ENCODE results near the gene TET3. TPM values are rescaled to one million over a fixed set of nuclear protein-coding genes. Genes with fewer than 3 reads are reported as not detected.

Gene TET3
- total and polyA plus RNA-seq, 7 donors: 1.8 to 9.6 (median 3.3) TPM

DNA sequence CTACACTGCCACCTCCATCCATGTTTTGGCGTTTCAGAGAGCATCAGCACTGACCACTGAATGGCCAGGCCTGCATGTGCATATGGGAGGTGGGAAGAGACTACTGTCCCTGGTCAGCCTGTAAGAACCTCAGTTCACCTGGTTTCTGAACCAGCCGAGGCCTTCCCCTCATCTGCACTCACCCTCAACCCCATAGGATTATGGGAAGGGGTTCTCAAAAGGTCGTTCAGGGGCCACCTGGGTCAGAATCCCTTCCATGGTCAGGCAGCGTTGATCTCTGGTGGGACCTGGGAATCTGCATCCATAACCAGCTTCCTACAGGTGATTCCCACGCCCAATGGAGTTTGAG is 36.7 kb downstream of the TET3 start:
- Histone ChIP-seq H3K36me3 (no peaks in the 10 kb centered on the region), H3K27ac (no peak overlapping the region), H3K27me3 (no peaks in the 10 kb centered on the region), H3K9me3 (no peaks in the 10 kb centered on the region), H3K4me3 (no peak overlapping the region), H3K4me1 (no peaks in the 10 kb centered on the region)
- no peak for DNase-seq
- intact Hi-C loops (cut with DNase I): no loop called here
- WGBS, 2 donors: 81 to 84% methylated on average over 5 of the region's 5 CpGs
- TF ChIP-seq EP300 (IDR thresholded peaks at IDR 0.05) (no peak), POLR2A (IDR thresholded peaks at IDR 0.05) (no peak)

DNA sequence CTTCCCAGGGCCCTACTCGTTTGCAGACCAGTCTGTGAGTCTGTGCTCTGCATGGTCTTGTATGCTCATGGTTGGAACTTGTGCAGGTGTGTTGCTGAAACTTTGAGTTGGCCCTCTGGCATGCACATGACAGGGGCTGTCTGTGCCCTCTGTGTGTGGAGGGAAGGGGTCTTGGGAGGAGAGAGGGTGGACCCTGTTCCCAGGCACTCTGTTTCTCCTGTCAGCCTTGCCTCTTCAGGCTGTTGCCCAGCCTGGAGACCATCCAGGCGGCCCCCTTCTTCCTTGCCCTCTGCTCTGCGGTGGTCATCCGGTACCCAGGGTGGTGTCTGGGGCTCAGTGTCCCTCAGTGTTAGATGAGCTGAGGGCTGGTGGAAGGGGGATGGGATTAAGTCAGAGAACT is 39.5 kb downstream of the TET3 start:
- Histone ChIP-seq H3K36me3 (no peaks in the 10 kb centered on the region), H3K27me3 (no peaks in the 10 kb centered on the region), H3K4me1 (no peaks in the 10 kb centered on the region), H3K9me3 (no peaks in the 10 kb centered on the region), H3K4me3 (no peak overlapping the region), H3K27ac (no peak overlapping the region)
- no peak for DNase-seq
- intact Hi-C loops (cut with DNase I): no loop called here
- 81 to 87% methylated on average over 4 of the region's 4 CpGs for WGBS, 2 donors
- TF ChIP-seq EP300 (IDR thresholded peaks at IDR 0.05) (no peak), POLR2AphosphoS5 (IDR thresholded peaks at IDR 0.05) (no peak), POLR2A (IDR thresholded peaks at IDR 0.05) (no peak)
- TF ChIP-seq, protein P1, sequence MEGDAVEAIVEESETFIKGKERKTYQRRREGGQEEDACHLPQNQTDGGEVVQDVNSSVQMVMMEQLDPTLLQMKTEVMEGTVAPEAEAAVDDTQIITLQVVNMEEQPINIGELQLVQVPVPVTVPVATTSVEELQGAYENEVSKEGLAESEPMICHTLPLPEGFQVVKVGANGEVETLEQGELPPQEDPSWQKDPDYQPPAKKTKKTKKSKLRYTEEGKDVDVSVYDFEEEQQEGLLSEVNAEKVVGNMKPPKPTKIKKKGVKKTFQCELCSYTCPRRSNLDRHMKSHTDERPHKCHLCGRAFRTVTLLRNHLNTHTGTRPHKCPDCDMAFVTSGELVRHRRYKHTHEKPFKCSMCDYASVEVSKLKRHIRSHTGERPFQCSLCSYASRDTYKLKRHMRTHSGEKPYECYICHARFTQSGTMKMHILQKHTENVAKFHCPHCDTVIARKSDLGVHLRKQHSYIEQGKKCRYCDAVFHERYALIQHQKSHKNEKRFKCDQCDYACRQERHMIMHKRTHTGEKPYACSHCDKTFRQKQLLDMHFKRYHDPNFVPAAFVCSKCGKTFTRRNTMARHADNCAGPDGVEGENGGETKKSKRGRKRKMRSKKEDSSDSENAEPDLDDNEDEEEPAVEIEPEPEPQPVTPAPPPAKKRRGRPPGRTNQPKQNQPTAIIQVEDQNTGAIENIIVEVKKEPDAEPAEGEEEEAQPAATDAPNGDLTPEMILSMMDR (IDR thresholded peaks at IDR 0.05): no peak

DNA sequence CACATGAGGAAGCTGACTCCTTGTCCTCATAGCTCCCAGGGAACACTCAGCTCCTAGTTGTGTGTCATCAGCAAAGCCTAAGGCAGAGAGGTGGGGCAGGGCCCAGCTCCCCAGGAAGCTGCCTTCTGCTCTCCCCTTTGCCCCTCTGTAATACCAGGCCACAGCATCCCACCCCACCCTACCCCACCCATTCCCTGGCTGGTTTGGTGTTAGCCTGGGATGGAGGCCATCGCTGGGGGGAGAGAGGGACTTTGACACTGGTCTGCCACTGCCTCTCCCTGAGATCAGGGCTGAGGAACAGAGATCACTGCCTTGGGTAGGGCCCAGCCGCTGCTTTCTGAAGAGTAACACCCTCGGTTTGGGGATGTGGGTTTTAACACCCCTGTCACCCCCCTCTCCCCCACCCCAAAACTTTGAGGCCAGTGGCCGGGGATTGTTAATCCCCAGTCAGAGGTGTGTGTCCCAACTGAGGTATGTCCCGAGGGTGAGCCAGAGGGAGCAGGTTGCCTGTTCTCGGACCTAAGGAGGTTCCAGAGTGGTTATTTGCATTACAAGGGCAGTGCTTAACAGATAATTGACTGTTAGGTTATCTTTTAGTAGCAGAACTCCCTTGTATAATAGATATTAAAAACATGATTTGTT is 41.4 kb downstream of the TET3 start:
- no peaks in the 10 kb centered on the region for H3K4me1 ChIP-seq
- intact Hi-C loops (cut with DNase I): no loop called here
- WGBS, 2 donors: 17 to 39% methylated on average over 6 of the region's 6 CpGs
- no peak for TF ChIP-seq POLR2A (IDR thresholded peaks at IDR 0.05)
- no peaks in the 10 kb centered on the region for H3K36me3 ChIP-seq
- H3K27me3 ChIP-seq: no peaks in the 10 kb centered on the region
- no peak overlapping the region for H3K27ac ChIP-seq
- H3K4me3 ChIP-seq: no peak overlapping the region
- no peaks in the 10 kb centered on the region for H3K9me3 ChIP-seq
- DNase-seq: no peak

DNA sequence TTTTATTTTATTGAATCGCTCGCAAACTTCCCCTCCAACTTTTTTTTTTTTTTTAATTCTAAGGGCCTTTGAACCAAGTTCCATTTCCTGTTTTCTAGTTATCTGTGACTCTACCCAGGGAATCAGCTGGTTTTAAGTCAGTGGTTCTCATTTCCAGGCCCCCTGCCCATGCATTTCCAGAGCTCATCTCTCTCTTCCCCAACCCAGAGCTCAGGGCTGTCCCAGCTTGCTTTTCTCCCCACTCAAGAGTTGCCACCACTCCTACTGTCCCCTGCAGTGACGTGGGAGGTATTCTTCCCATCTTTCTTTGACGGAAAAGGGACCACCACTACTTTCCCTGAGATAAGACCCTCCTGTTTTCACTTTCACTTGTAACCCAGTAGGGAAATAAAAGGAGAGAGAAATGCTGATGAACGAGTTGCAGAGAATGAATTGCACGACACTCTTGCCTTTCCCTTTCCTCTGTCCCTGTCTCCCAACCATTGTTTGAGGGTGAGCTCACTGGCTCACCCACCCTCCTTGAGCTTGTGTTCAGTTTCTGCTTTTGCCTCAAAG is 42.1 kb downstream of the TET3 start:
- intact Hi-C loops (cut with DNase I): no loop called here
- TF ChIP-seq POLR2A (IDR thresholded peaks at IDR 0.05): no peak
- TF ChIP-seq, protein P1 (IDR thresholded peaks at IDR 0.05): no peak
- TF ChIP-seq EP300 (IDR thresholded peaks at IDR 0.05): no peak
- no peak for TF ChIP-seq POLR2AphosphoS5 (IDR thresholded peaks at IDR 0.05)
- H3K9me3 ChIP-seq: no peaks in the 10 kb centered on the region
- no peaks in the 10 kb centered on the region for H3K27me3 ChIP-seq
- no peak overlapping the region for H3K27ac ChIP-seq
- H3K36me3 ChIP-seq: no peaks in the 10 kb centered on the region
- peaks cover 0 to 3% (median under 1%) of the 10 kb centered on the region in 4 donors for H3K4me1 ChIP-seq
- DNase-seq: no peak
- 48 to 75% methylated on average over 6 of the region's 6 CpGs for WGBS, 2 donors
- H3K4me3 ChIP-seq: no peak overlapping the region

DNA sequence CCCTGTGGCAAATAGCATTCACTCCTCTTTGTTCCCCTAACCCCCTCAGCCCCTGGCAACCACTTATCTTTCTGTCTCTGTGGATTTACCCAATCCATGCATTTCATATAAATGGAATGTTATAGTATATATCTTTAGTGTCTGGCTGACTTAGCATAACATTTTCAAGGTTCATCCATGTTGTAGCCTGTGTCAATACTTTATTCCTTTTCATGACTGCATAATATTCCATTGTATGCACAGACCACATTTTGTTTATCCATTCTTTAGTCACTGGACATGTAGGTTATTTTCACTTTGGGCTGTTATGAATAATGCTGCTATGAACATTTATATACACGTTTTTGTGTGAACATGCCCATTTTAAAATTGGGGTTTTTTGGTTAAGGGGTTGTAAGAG is 42.8 kb downstream of the TET3 start:
- H3K27me3 ChIP-seq: no peaks in the 10 kb centered on the region
- no peak overlapping the region for H3K27ac ChIP-seq
- no peak for TF ChIP-seq EP300 (IDR thresholded peaks at IDR 0.05)
- TF ChIP-seq, protein P1 (IDR thresholded peaks at IDR 0.05): no peak
- TF ChIP-seq POLR2A (IDR thresholded peaks at IDR 0.05): no peak
- TF ChIP-seq POLR2AphosphoS5 (IDR thresholded peaks at IDR 0.05): no peak
- no peak overlapping the region for H3K4me3 ChIP-seq
- no peaks in the 10 kb centered on the region for H3K36me3 ChIP-seq
- intact Hi-C loops (cut with DNase I): no loop called here
- no peak for DNase-seq
- H3K9me3 ChIP-seq: no peaks in the 10 kb centered on the region
- peaks cover 0 to 10% (median 7%) of the 10 kb centered on the region in 4 donors for H3K4me1 ChIP-seq
- 92 to 95% methylated on average over 1 of the region's 1 CpG for WGBS, 2 donors

DNA sequence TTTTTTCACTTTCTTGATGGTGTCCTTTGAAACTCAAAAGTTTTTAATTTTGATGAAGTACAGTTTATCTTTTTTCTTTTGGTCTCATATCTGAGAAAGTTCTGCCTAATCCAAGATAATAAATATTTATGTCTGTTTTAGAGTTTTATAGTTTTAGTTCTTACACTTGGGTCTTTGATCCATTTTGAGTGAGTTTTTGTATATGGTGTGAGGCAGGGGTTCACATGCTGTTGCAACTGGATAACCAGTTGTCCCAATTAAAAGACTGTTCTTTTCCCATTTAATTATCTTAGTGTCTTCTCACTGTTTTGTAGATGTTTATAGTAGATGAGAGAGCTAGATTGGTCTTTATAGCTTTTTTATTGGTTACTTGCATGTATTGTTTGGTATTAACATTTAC is 43.6 kb downstream of the TET3 start:
- DNase-seq: no peak
- intact Hi-C loops (cut with DNase I): no loop called here
- H3K36me3 ChIP-seq: no peaks in the 10 kb centered on the region
- TF ChIP-seq POLR2A (IDR thresholded peaks at IDR 0.05) (no peak), EP300 (IDR thresholded peaks at IDR 0.05) (no peak), POLR2AphosphoS5 (IDR thresholded peaks at IDR 0.05) (no peak)
- TF ChIP-seq, protein P1 (IDR thresholded peaks at IDR 0.05): no peak
- no peak overlapping the region for H3K4me3 ChIP-seq
- H3K4me1 ChIP-seq: peaks cover 0 to 18% (median 12%) of the 10 kb centered on the region in 4 donors
- H3K9me3 ChIP-seq: no peaks in the 10 kb centered on the region
- no peaks in the 10 kb centered on the region for H3K27me3 ChIP-seq
- no peak overlapping the region for H3K27ac ChIP-seq

Data from sigmoid colon (tissue), 7 donors.